ENCODE measurements around the gene NOX3.

DNA sequence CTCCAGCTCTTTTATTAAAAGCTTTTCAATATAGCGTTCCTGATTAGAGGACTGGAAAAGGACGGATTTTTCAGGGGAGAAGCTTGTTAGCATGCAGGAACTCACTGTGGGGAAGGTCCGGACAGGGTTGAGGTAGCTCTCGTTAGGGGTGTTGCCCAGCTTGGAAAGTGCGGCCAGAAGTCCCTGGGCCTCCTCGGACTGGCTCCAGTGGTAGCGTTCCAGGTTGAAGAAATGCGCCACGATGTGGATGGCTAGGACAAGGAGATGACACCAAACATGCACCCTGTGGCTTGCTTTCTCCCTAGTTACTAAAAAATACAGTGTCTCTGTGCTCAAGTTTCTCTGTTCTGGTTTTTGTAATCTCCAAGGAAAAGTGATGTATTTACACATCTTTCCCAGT lies 12.5 kb downstream of the NOX3 start:
- TF ChIP-seq, protein P1, sequence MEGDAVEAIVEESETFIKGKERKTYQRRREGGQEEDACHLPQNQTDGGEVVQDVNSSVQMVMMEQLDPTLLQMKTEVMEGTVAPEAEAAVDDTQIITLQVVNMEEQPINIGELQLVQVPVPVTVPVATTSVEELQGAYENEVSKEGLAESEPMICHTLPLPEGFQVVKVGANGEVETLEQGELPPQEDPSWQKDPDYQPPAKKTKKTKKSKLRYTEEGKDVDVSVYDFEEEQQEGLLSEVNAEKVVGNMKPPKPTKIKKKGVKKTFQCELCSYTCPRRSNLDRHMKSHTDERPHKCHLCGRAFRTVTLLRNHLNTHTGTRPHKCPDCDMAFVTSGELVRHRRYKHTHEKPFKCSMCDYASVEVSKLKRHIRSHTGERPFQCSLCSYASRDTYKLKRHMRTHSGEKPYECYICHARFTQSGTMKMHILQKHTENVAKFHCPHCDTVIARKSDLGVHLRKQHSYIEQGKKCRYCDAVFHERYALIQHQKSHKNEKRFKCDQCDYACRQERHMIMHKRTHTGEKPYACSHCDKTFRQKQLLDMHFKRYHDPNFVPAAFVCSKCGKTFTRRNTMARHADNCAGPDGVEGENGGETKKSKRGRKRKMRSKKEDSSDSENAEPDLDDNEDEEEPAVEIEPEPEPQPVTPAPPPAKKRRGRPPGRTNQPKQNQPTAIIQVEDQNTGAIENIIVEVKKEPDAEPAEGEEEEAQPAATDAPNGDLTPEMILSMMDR (conservative IDR thresholded peaks at IDR 0.05; ENCODE audit: low read length) = no peak
- no peak for TF ChIP-seq EZH2phosphoT487 (IDR thresholded peaks at IDR 0.05; ENCODE audit: borderline replicate concordance)
